Measurements from ENCODE around the gene CD8B2. TPM values are rescaled to one million over a fixed set of nuclear protein-coding genes. Genes with fewer than 3 reads are reported as not detected.
A peak's percentile ranks its signal among the peaks of the same experiment; 100 is the strongest.

CD8B2 gene
- total and polyA plus RNA-seq, 8 donors, result 0.03 to 0.25 (median 0.13) TPM; not detected in 4

DNA sequence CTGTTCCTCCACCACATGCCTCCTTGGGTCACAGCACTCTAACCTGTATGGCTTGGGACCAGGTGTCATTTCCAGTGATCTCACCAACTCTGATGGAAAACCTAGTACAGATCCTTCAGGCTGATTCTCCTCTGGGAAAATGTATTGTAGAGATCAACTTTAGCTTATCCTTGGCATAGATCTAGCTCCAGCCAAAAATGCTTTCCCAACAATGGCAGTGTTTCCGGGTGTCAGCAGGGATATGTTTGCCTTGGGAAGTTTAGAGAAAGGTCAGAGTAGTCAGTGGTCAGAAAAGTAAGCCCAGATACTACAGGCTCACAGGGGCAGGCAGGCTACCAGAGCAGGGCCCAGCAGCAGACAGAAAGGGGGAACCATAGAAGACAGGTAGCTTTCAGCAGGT, 73.6 kb downstream of the CD8B2 start:
- ATAC-seq, result no peak
- H3K4me1 ChIP-seq, result no peaks in the 10 kb centered on the region
- DNase-seq, result no peak

DNA sequence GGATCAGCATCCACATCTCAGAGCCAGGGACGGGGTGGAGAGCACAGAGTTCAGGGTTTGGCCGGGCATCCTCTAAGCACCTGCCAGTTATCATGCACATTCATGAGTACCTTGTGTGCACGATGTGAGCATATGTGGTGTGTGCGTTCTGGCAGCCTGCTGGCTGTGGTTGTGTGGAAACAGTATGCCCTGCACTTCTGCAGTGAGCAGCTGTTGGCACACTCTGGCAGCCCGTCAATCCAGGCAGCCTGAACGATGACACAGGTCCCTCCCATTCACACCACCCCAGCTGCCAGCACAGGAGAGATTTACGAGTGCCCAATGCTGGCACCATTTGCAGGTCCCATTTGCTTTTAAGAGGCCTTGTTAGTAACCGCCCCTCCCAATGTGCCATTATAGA, 74.2 kb downstream of the CD8B2 start:
- intact Hi-C loops (cut with DNase I), result no loop called here
- no peak overlapping the region for H3K27ac ChIP-seq
- no peaks in the 10 kb centered on the region for H3K27me3 ChIP-seq
- WGBS, 2 donors, result 70 to 74% methylated on average over 8 of the region's 8 CpGs
- DNase-seq (no peak), FAIRE-seq (no peak), ATAC-seq (no peak)
- no peak overlapping the region for H3K4me3 ChIP-seq
- no peaks in the 10 kb centered on the region for H3K4me1 ChIP-seq
- H3K36me3 ChIP-seq, result no peaks in the 10 kb centered on the region
- no peak for TF ChIP-seq CTCF (IDR thresholded peaks at IDR 0.05)
- no peaks in the 10 kb centered on the region for H3K9me3 ChIP-seq

More for the DNA sequence above, 73.6 kb downstream of the CD8B2 start:
- no peak for TF ChIP-seq CTCF (IDR thresholded peaks at IDR 0.05)
- no peak for FAIRE-seq
- H3K27me3 ChIP-seq, result no peaks in the 10 kb centered on the region
- 58 to 63% methylated on average over 1 of the region's 1 CpG for WGBS, 2 donors
- H3K27ac ChIP-seq, result no peak overlapping the region
- H3K36me3 ChIP-seq, result no peaks in the 10 kb centered on the region
- no peak overlapping the region for H3K4me3 ChIP-seq
- intact Hi-C loops (cut with DNase I), result no loop called here
- no peaks in the 10 kb centered on the region for H3K9me3 ChIP-seq

DNA sequence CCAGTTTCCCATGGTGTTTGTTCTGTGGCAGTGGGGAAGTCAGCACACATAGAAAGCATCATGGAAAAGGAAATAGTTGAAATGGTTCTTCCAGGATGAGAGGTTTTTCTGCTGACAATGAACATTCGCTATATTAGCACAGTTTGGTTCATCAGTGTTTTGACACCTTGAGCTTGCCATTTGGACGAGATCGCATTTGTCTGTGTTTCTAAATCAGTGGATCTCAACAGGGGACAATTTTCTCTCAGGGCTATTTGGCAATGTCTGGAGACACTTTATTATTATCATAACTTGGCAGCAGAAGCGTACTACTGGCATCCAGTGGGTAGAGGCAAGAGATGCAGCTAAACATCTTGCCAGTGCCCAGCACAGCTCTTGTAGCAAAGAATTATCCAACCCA, 74.6 kb downstream of the CD8B2 start:
- 84 to 86% methylated on average over 4 of the region's 4 CpGs for WGBS, 2 donors
- ATAC-seq, result no peak
- no peak for DNase-seq
- no peak for TF ChIP-seq CTCF (IDR thresholded peaks at IDR 0.05)
- intact Hi-C loops (cut with DNase I), result no loop called here
- H3K27ac ChIP-seq, result no peak overlapping the region
- no peaks in the 10 kb centered on the region for H3K9me3 ChIP-seq
- no peaks in the 10 kb centered on the region for H3K4me1 ChIP-seq
- FAIRE-seq, result no peak
- H3K36me3 ChIP-seq, result no peaks in the 10 kb centered on the region
- H3K27me3 ChIP-seq, result no peaks in the 10 kb centered on the region
- H3K4me3 ChIP-seq, result no peak overlapping the region

DNA sequence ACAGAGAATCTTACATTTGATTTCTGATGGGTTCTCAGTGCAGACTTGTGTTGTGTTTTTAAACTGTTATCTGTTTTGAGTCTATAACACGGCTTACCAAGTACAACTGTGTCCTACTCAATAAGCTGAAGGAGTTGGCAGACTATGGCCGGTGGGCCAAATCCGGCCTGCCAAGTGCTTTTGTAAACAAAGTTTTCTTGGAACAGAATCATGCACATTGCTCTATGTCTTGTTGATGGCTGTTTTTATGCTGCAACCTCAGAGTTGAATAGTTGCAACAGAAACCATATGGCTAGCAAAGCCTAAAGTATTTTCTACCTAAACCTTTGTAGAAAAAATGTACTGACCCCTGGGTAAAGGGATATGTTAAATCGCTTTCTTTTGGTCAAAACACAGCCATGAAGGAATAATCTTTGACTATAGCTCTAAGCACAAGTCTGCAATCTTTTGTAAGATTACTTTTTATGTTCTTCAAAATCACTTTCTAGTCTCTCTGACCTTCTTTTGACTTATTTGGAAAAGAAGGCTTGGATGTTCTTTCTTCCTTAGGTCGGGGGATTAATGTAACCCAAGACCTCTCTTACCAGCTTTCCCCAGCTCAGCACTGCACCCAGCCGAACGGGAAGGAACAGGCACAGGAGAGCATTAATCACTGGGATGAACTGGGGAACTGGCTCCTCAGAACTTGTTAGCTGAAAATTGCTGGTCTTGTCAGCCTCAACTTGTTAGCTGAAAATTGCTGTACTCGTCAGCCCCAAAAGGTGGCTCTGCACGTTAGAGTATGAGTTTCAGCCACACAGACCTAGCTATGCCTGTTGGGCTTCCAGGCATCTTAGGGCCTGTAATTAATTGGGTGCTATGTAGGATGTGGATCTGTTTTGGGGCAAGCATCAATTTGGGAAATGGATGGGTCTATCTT, 75.4 kb downstream of the CD8B2 start:
- no peaks in the 10 kb centered on the region for H3K4me1 ChIP-seq
- intact Hi-C loops (cut with DNase I), result no loop called here
- no peak for TF ChIP-seq CTCF (IDR thresholded peaks at IDR 0.05)
- H3K27me3 ChIP-seq, result no peaks in the 10 kb centered on the region
- H3K4me3 ChIP-seq, result no peak overlapping the region
- H3K9me3 ChIP-seq, result no peaks in the 10 kb centered on the region
- no peak overlapping the region for H3K27ac ChIP-seq
- 43 to 55% methylated on average over 9 of the region's 9 CpGs for WGBS, 2 donors
- no peaks in the 10 kb centered on the region for H3K36me3 ChIP-seq
- FAIRE-seq (no peak), ATAC-seq (peak in 2 of 4 donors; percentile 22 to 30), DNase-seq (no peak)

DNA sequence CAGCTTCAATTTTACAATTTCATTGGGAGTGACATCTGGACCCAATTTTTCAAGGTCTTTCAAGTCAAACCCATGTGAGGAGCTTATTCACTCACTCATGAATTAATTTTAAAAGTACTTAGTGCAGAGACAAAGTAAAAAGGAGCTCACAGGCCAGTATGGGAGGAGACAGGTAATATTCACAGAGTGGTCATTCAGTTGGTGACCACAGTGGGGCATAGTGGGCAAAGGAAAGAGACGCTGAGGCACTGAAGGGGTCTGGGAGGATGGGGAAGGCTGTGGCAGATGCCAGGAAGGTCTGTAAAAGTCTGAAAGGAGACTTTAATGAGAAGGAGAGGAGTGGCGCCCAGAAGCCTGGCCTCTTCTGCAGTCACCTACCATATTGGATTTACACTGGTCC, 76.0 kb downstream of the CD8B2 start:
- 72 to 78% methylated on average over 2 of the region's 2 CpGs for WGBS, 2 donors
- TF ChIP-seq CTCF (IDR thresholded peaks at IDR 0.05), result no peak

More for the DNA sequence above, 76.0 kb downstream of the CD8B2 start:
- Histone ChIP-seq H3K27ac (no peak overlapping the region), H3K4me3 (no peak overlapping the region), H3K36me3 (no peaks in the 10 kb centered on the region), H3K27me3 (no peaks in the 10 kb centered on the region), H3K4me1 (no peaks in the 10 kb centered on the region), H3K9me3 (no peaks in the 10 kb centered on the region)
- DNase-seq (no peak), ATAC-seq (no peak), FAIRE-seq (no peak)
- intact Hi-C loops (cut with DNase I), result no loop called here

Data from pancreas (tissue), 10 donors.